Type B pancreatic cell (in vitro differentiated cells): ENCODE measurements around the gene PTPRU. TPM values are rescaled to one million over a fixed set of nuclear protein-coding genes. Genes with fewer than 3 reads are reported as not detected.

Experiments
- DNase-seq: peaks from one replicate; pipeline ENCODE4 v3.0.0; 2021; ENCODE audit warnings: mixed read lengths; ENCODE audit not compliant: unreplicated experiment; ENCODE audit errors: extremely low spot score
- H3K27ac Mint-ChIP-seq: 2 replicates; pipeline ENCODE4 v1.8.0; 2021; ENCODE audit warnings: mild to moderate bottlenecking, mixed read lengths
- H3K27me3 Mint-ChIP-seq: 2 replicates; pipeline ENCODE4 v1.8.0; 2021; ENCODE audit warnings: mixed read lengths
- H3K36me3 Mint-ChIP-seq: 2 replicates; pipeline ENCODE4 v1.8.0; 2021; ENCODE audit warnings: mixed read lengths
- H3K4me1 Mint-ChIP-seq: one replicate; pipeline ENCODE4 v1.8.0; 2021; ENCODE audit warnings: mixed read lengths; ENCODE audit not compliant: unreplicated experiment
- H3K4me3 Mint-ChIP-seq: 2 replicates; pipeline ENCODE4 v1.8.0; 2021; ENCODE audit warnings: mild to moderate bottlenecking, mixed read lengths
- H3K9me3 Mint-ChIP-seq: 2 replicates; pipeline ENCODE4 v1.8.0; 2021; ENCODE audit warnings: mixed read lengths
- CTCF ChIP-seq: fragments of 200-600 bp; sonication (generic); conservative IDR thresholded peaks from 2 replicates; pipeline ENCODE4 v1.5.0; 2021; ENCODE audit warnings: antibody characterized with exemption, mild to moderate bottlenecking
- total RNA-seq: library from RNA; stranded (reverse); gene quantifications from 2 replicates; pipeline ENCODE4 v1.2.1, GENCODE V29; 2021; ENCODE audit warnings: low replicate concordance

PTPRU gene
- total RNA-seq, 1 donor from 2014 or later = 66.6 TPM

- no peak for DNase-seq
- TF ChIP-seq CTCF = no peak
These were observed 13.6 kb upstream of the PTPRU start for GRCh38 chr1:29222686-29223085.

GRCh38 chr1:29223521-29223920, 12.8 kb upstream of the PTPRU start:
- H3K36me3 Mint-ChIP-seq = peaks cover 11% of the 10 kb centered on the region
- no peak for TF ChIP-seq CTCF
- H3K27me3 Mint-ChIP-seq = no peaks in the 10 kb centered on the region
- no peaks in the 10 kb centered on the region for H3K9me3 Mint-ChIP-seq
- no peak overlapping the region for H3K27ac Mint-ChIP-seq
- no peak for DNase-seq
- H3K4me3 Mint-ChIP-seq = no peak overlapping the region
- peaks cover 8% of the 10 kb centered on the region for H3K4me1 Mint-ChIP-seq

More at GRCh38 chr1:29222686-29223085, 13.6 kb upstream of the PTPRU start:
- Mint-ChIP-seq H3K36me3 (peaks cover 11% of the 10 kb centered on the region), H3K4me3 (no peak overlapping the region), H3K4me1 (peaks cover 8% of the 10 kb centered on the region), H3K9me3 (no peaks in the 10 kb centered on the region), H3K27me3 (no peaks in the 10 kb centered on the region), H3K27ac (no peak overlapping the region)

- H3K27ac Mint-ChIP-seq = peak overlapping the region; percentile 15
- H3K9me3 Mint-ChIP-seq = no peaks in the 10 kb centered on the region
- TF ChIP-seq CTCF = no peak
- peaks cover 8% of the 10 kb centered on the region for H3K4me1 Mint-ChIP-seq
- no peak overlapping the region for H3K4me3 Mint-ChIP-seq
- no peak for DNase-seq
- H3K27me3 Mint-ChIP-seq = no peaks in the 10 kb centered on the region
- H3K36me3 Mint-ChIP-seq = peaks cover 11% of the 10 kb centered on the region
These were observed 11.9 kb upstream of the PTPRU start for GRCh38 chr1:29224356-29224837.

- H3K4me3 Mint-ChIP-seq = no peak overlapping the region
- peaks cover 15% of the 10 kb centered on the region for H3K4me1 Mint-ChIP-seq
- DNase-seq = no peak
- no peak overlapping the region for H3K27ac Mint-ChIP-seq
- H3K27me3 Mint-ChIP-seq = no peaks in the 10 kb centered on the region
- peaks cover 11% of the 10 kb centered on the region for H3K36me3 Mint-ChIP-seq
- H3K9me3 Mint-ChIP-seq = no peaks in the 10 kb centered on the region
- no peak for TF ChIP-seq CTCF
These were observed 11.0 kb upstream of the PTPRU start for GRCh38 chr1:29225361-29225760.

- TF ChIP-seq CTCF = no peak
- no peak for DNase-seq
- Mint-ChIP-seq H3K27me3 (no peaks in the 10 kb centered on the region), H3K9me3 (no peaks in the 10 kb centered on the region), H3K36me3 (peaks cover 4% of the 10 kb centered on the region), H3K4me1 (peaks cover 22% of the 10 kb centered on the region), H3K27ac (peak overlapping the region; percentile 99), H3K4me3 (peak overlapping the region; percentile 34)
These were observed 8.8 kb upstream of the PTPRU start for GRCh38 chr1:29227511-29227910.

GRCh38 chr1:29230204-29230552, 6.1 kb upstream of the PTPRU start:
- Mint-ChIP-seq H3K4me1 (peaks cover 14% of the 10 kb centered on the region), H3K36me3 (no peaks in the 10 kb centered on the region), H3K27ac (peak overlapping the region; percentile 95), H3K4me3 (peak overlapping the region; percentile 93), H3K27me3 (peaks cover 17% of the 10 kb centered on the region), H3K9me3 (no peaks in the 10 kb centered on the region)
- TF ChIP-seq CTCF = no peak
- no peak for DNase-seq
